GM12878 (cell line): ENCODE results near the gene GPC5. TPM values are rescaled to one million over a fixed set of nuclear protein-coding genes. Genes with fewer than 3 reads are reported as not detected.

Experiments
- ATF2 ChIP-seq: IDR thresholded peaks from 2 replicates; pipeline ENCODE4 v1.6.1; 2012; ENCODE audit warnings: low read length, inconsistent platforms
- BCLAF1 ChIP-seq: fragments of 450-650 bp; IDR thresholded peaks from 2 replicates; pipeline ENCODE4 v1.6.1; 2017; ENCODE audit warnings: antibody characterized with exemption, mild to moderate bottlenecking, moderate library complexity
- CREB1 ChIP-seq: IDR thresholded peaks from 2 replicates; pipeline ENCODE4 v1.6.1; 2012; ENCODE audit warnings: low read depth, mild to moderate bottlenecking, inconsistent platforms
- EGR1 ChIP-seq, 2 experiments: IDR thresholded peaks; 1 replicate in 1 of 2; 2 replicates in 1 of 2; pipeline ENCODE4 v1.6.1; 2011 to 2012; ENCODE audit warnings: low read depth in 2 of 2, low read length in 2 of 2, borderline replicate concordance in 1 of 2, mild to moderate bottlenecking in 1 of 2, moderate library complexity in 1 of 2
- HDAC2 ChIP-seq: fragments of 200-600 bp; sonication (generic); IDR thresholded peaks from 2 replicates; pipeline ENCODE4 v1.6.1; 2017
- PAX8 ChIP-seq: fragments of 450-650 bp; IDR thresholded peaks from 2 replicates; pipeline ENCODE4 v1.6.1; 2017; ENCODE audit warnings: mild to moderate bottlenecking, moderate library complexity
- POLR2AphosphoS2 ChIP-seq: IDR thresholded peaks from 2 replicates; pipeline ENCODE4 v1.6.1; 2011; ENCODE audit warnings: low read depth, mild to moderate bottlenecking, low read length, improper control_type of control experiment, moderate library complexity
- REST ChIP-seq: IDR thresholded peaks from 2 replicates; pipeline ENCODE4 v1.6.1; 2012; ENCODE audit warnings: mild to moderate bottlenecking, low read depth, low read length
- SREBF1 ChIP-seq: IDR thresholded peaks from 2 replicates; pipeline ENCODE4 v1.6.1; 2012; ENCODE audit warnings: mild to moderate bottlenecking, low read length
- ZBTB33 ChIP-seq: fragments of 450-650 bp; IDR thresholded peaks from 2 replicates; pipeline ENCODE4 v1.6.1; 2017; ENCODE audit warnings: mild to moderate bottlenecking
- polyA plus RNA-seq, 11 experiments: library from polyadenylated mRNA; depleted of rRNA in 4 of 11; unstranded in 6 of 11; stranded (reverse) in 5 of 11; fragments of >200 nt; fragmentation: Nextera tagmentation in 4 of 11; fragmentation: Illumina TruSeq in 1 of 11; extraction: Ambion mirVana in 4 of 11; extraction: Trizol in 1 of 11; gene quantifications; 1 replicate in 1 of 11; 2 replicates in 10 of 11; pipeline versions ENCODE4 v1.2.1 to v1.2.3, GENCODE V29; 2011 to 2016; ENCODE audit warnings: inconsistent platforms in 2 of 11, missing spikeins in 2 of 11, low read depth in 1 of 11
- total RNA-seq, 4 experiments: library from RNA; depleted of rRNA in 3 of 4; stranded (reverse); fragments of >200 nt in 3 of 4; fragmentation: Illumina TruSeq in 1 of 4; extraction: Trizol in 1 of 4; gene quantifications; 2 replicates each; pipeline versions ENCODE4 v1.2.1 to v1.2.3, GENCODE V29; 2013 to 2021

The GPC5 gene
- total and polyA plus RNA-seq, 10 of the 15 experiments (the other 5 are each of a cell fraction or from before 2014, with no cell fraction given): 0.05 to 0.87 (median 0.44) TPM; not detected in 1

GRCh38 chr13:92136449-92137155 is 738.2 kb downstream of the GPC5 start (continued):
- TF ChIP-seq ZBTB33: no peak
- TF ChIP-seq POLR2AphosphoS2: no peak
- TF ChIP-seq CREB1: no peak
- TF ChIP-seq REST: no peak
- no peak for TF ChIP-seq PAX8
- TF ChIP-seq BCLAF1: no peak
- TF ChIP-seq ATF2: no peak
- no peak for TF ChIP-seq EGR1 (IDR thresholded peaks at IDR 0.05; ENCODE audit: borderline replicate concordance in 1 of 2, low read depth in 2 of 2, low read length in 2 of 2)
- no peak for TF ChIP-seq SREBF1
- TF ChIP-seq HDAC2: no peak
